H1 (cell line): Measurements from ENCODE around the gene KIF13A.

Experiments
- CTCF ChIP-seq, 3 experiments: IDR thresholded peaks; 1 replicate in 2 of 3; 2 replicates in 1 of 3; pipeline versions ENCODE4 v1.5.1 to v1.6.1; 2011; ENCODE audit warnings: low read length in 3 of 3, mild to moderate bottlenecking in 3 of 3, inconsistent platforms in 2 of 3, low read depth in 1 of 3, moderate library complexity in 1 of 3; ENCODE audit not compliant: insufficient read depth in 1 of 3; ENCODE audit errors: control extremely low read depth in 1 of 3
- E2F6 ChIP-seq: IDR thresholded peaks from 2 replicates; pipeline ENCODE4 v1.6.1; 2012; ENCODE audit warnings: inconsistent platforms
- EP300 ChIP-seq, 2 experiments: IDR thresholded peaks; 1 replicate in 1 of 2; 2 replicates in 1 of 2; pipeline ENCODE4 v1.6.1; 2011 to 2012; ENCODE audit warnings: low read depth in 2 of 2, low read length in 2 of 2, mild to moderate bottlenecking in 2 of 2, borderline replicate concordance in 1 of 2, inconsistent platforms in 1 of 2, moderate library complexity in 1 of 2
- EZH2 ChIP-seq: fragments of 200-600 bp; sonication (generic); IDR thresholded peaks from 2 replicates; pipeline ENCODE4 v1.7.1; 2012; ENCODE audit warnings: low read depth, mild to moderate bottlenecking, moderate library complexity, low read length, inconsistent platforms; ENCODE audit not compliant: severe bottlenecking
- GABPA ChIP-seq: IDR thresholded peaks from 2 replicates; pipeline ENCODE4 v1.6.1; 2011; ENCODE audit warnings: mild to moderate bottlenecking, low read length, moderate library complexity, borderline replicate concordance; ENCODE audit not compliant: insufficient read depth
- POLR2A ChIP-seq, 2 experiments: IDR thresholded peaks; 1 replicate in 1 of 2; 2 replicates in 1 of 2; pipeline ENCODE4 v1.6.1; 2011; ENCODE audit warnings: low read depth in 2 of 2, low read length in 2 of 2, mild to moderate bottlenecking in 2 of 2; ENCODE audit errors: control extremely low read depth in 1 of 2
- POLR2AphosphoS5 ChIP-seq: IDR thresholded peaks from 2 replicates; pipeline ENCODE4 v1.6.1; 2011; ENCODE audit warnings: low read depth, low read length
- POU5F1 ChIP-seq: IDR thresholded peaks from 2 replicates; pipeline ENCODE4 v1.6.1; 2011; ENCODE audit warnings: low read depth, mild to moderate bottlenecking, low read length, moderate library complexity
- RXRA ChIP-seq: IDR thresholded peaks from 2 replicates; pipeline ENCODE4 v1.6.1; 2011; ENCODE audit warnings: low read depth, mild to moderate bottlenecking, low read length, moderate library complexity; ENCODE audit not compliant: insufficient read depth
- TAF1 ChIP-seq: IDR thresholded peaks from 2 replicates; pipeline ENCODE4 v1.6.1; 2011; ENCODE audit warnings: mild to moderate bottlenecking, low read depth, low read length
- YY1 ChIP-seq: IDR thresholded peaks from 2 replicates; pipeline ENCODE4 v1.6.1; 2011; ENCODE audit warnings: low read depth, mild to moderate bottlenecking, low read length
- ZNF274 ChIP-seq: IDR thresholded peaks from 2 replicates; pipeline ENCODE4 v1.7.0; 2012; ENCODE audit warnings: low read length, borderline replicate concordance; ENCODE audit errors: extremely low read depth

GRCh38 chr6:17985934-17986655 is 1.3 kb downstream of the KIF13A start:
- TF ChIP-seq POLR2A (IDR thresholded peaks at IDR 0.05; ENCODE audit: control extremely low read depth in 1 of 2, low read depth in 2 of 2, low read length in 2 of 2) (no peak), EZH2 (no peak), EP300 (IDR thresholded peaks at IDR 0.05; ENCODE audit: borderline replicate concordance in 1 of 2, low read depth in 2 of 2, low read length in 2 of 2) (no peak), CTCF (IDR thresholded peaks at IDR 0.05; ENCODE audit: control extremely low read depth in 1 of 3, insufficient read depth in 1 of 3, low read depth in 1 of 3, low read length in 3 of 3) (no peak), YY1 (no peak), TAF1 (no peak), POLR2AphosphoS5 (no peak), GABPA (no peak), E2F6 (no peak), ZNF274 (no peak), RXRA (no peak), POU5F1 (no peak)
